IPS-18a (cell line): Measurements from ENCODE around the gene THAP3.

Experiments
- H3K27ac ChIP-seq: one replicate; pipeline ENCODE4 v1.5.1; 2013; ENCODE audit warnings: low read length
- H3K27me3 ChIP-seq: one replicate; pipeline ENCODE4 v1.6.1; 2013; ENCODE audit warnings: mild to moderate bottlenecking, low read length; ENCODE audit not compliant: control insufficient read depth, insufficient read depth
- H3K36me3 ChIP-seq: one replicate; pipeline ENCODE4 v1.6.1; 2013; ENCODE audit warnings: low read depth, low read length; ENCODE audit not compliant: control insufficient read depth
- H3K4me1 ChIP-seq: one replicate; pipeline ENCODE4 v1.6.1; 2013; ENCODE audit warnings: low read depth, low read length; ENCODE audit not compliant: control insufficient read depth
- H3K4me3 ChIP-seq: one replicate; pipeline ENCODE4 v1.5.1; 2013; ENCODE audit warnings: low read length
- H3K9ac ChIP-seq: one replicate; pipeline ENCODE4 v1.6.1; 2013; ENCODE audit warnings: mild to moderate bottlenecking, low read length, moderate library complexity
- H3K9me3 ChIP-seq: one replicate; pipeline ENCODE4 v1.6.1; 2013; ENCODE audit warnings: low read depth, low read length; ENCODE audit not compliant: control insufficient read depth

THAP3 gene

GRCh38 chr1:6675941-6676340 is 51.3 kb downstream of the THAP3 start:
- no peaks in the 10 kb centered on the region for H3K9me3 ChIP-seq
- no peak overlapping the region for H3K27ac ChIP-seq
- H3K4me3 ChIP-seq = no peak overlapping the region
- H3K9ac ChIP-seq = no peak overlapping the region
- H3K4me1 ChIP-seq = no peaks in the 10 kb centered on the region
- H3K27me3 ChIP-seq = no peaks in the 10 kb centered on the region
- H3K36me3 ChIP-seq = peaks cover 44% of the 10 kb centered on the region
